Anterior cingulate cortex (tissue), 58 donors: ENCODE results near the gene ZNFX1.

Experiments
- DNase-seq, 58 donors: peaks; one replicate each; lab custom pipeline; 2025; lab: John Stamatoyannopoulos, UW

The ZNFX1 gene

DNA sequence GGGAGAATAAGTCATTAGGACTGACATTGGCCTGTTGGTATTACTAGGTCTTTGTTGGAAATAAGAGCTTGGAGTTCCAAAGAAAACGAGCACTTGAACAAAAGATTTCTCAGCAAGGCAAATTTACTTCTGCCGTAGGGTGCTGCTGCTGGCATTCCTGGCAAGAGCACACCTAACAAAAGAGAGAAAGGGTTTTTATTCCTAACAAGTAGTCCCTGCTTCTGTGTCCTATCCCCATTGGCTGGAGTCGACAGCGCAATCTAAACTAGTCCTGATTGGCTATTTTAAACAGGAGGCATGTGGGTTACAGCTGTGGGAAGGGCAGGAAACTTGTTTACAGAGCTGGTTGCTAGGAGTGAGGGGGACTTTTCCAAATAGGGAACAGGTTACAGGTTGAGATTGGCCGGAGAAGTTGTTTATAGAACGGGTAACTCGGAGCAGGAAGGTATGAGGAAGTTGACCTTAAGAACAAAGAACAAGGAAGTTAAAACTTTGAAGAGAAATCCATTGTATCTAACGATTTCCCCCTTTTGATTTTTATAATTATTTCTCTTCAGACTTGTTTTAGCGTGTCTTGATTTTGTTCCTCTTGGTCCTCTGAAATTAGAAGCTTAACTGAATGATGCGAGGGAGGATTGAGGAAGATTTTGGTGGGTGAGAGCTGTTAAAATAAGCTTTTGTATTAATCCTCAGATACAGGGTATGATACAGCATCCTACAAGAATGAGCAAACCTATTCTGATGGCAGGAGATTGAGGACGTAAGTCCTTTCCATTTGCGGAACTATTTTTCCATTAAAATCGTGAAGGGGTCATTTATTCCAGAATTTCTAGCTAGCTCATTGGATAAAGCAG, 3.4 kb upstream of the ZNFX1 start:
- no peak for DNase-seq

DNA sequence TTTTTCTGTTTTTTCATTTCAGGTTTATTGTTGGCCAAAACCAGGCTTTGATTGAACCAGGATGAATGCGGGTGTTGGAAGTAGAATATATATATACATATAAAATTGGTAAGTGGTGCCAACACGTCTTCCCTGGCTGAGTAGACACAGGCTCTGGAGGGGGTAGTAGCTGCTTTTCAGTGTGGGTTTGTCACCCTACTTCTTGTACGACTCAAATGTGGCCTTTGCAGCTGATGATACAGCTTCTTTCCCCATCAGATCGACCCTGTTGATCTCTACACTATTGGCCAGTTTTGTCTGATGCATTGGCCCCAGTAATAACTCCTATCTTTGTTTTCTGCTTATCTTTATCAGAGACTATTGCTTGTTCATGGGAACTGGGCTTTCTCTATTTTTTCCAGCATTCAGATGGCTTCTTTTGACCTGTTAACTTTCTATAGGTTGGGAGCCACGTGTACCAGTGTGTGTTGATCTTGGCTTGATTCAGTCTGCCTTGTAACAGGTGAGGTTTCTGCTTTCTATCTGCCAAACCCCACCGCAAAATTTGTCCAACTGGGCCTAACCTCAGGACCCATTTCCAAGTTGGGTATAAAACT, 2.7 kb upstream of the ZNFX1 start:
- DNase-seq = no peak

DNA sequence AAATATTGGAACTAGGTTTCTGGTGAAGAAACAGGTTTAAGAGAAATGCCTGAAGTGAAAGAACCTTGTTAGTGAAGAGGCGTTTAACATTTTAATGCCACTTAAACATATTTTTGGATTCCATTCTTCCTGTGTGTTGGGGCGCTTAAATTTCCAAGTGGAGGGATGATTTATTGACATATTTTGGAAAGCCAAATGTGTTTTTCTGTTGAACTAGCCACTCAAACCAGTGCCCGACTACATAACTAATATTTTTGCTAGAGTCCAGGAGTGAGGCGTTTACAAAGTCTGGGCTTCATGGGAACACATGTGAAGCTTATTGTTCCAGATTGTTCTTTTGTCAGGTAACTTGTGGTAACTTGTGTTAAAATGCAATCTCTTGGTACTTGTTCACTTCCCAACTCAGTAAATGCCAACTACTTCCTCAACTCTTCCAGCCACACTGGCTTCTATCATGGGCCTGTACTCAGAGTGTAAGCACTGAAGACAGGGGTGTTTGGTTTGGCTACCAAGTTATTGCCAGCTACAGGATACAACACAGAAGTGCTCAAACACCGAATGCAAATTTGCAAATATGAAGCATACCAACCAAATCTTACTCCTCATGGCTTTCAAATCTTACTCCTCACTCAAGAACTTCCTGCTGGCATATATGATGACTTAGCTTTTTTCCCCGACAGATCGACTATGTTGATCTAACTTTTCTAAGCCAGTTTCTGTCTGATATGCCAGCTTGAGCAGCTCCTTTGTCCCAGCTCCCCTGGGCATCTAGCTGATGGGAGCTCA, 2.0 kb upstream of the ZNFX1 start:
- no peak for DNase-seq

DNA sequence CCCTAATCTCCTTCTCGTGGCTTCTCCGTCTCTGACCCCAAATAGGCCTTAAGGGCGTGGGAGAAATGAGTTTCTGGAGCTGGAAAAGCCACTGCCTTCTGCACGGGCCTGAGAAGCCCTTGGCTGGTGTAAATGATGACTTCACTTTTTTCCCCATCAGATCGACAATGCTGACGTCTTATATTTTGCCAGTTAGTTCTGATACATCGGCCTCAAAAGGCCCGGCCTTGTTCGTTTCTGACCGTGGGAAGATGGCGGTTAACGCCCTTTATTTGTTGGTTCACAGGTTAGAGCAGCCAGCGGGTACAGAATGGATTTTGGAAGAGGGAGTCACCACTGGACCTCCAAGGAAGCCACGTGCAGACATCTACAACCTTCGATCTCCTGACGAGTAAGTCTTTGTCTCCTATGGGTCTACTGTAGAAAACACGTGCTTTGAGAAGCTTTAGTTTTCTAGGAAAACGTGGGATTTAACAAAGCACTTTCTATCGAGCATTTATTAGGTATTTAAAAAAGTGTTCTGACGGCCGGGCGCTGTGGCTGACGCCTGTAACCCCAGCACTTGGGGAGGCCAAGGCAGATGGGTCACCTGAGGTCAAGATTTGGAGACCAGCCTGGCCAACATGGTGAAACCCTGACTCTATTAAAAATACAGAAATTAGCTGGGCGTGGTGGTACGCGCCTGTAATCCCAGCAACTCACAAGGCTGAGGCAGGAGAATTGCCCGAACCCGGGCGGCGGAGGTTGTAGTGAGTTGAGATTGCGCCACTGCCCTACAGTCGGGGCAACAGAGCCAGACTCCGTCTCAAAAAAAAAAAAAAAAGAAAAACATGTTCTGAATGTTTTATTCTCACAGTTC, 1.2 kb upstream of the ZNFX1 start:
- peak in 2 of 58 donors; percentile 22 to 47 for DNase-seq

DNA sequence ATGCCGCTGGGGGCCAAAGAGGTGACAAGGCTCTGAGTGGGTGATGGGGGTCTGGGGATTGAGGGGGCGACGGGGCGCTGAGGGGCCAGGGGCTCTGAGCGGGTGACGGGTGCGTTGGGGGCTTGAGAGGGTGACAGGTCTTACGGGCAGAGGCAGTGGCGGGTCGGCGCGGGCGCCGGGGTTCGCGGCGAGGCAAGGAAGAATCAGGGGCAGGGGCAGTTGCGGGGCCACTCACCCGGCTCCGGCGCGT, 146 bp downstream of the ZNFX1 start:
- DNase-seq = no peak

DNA sequence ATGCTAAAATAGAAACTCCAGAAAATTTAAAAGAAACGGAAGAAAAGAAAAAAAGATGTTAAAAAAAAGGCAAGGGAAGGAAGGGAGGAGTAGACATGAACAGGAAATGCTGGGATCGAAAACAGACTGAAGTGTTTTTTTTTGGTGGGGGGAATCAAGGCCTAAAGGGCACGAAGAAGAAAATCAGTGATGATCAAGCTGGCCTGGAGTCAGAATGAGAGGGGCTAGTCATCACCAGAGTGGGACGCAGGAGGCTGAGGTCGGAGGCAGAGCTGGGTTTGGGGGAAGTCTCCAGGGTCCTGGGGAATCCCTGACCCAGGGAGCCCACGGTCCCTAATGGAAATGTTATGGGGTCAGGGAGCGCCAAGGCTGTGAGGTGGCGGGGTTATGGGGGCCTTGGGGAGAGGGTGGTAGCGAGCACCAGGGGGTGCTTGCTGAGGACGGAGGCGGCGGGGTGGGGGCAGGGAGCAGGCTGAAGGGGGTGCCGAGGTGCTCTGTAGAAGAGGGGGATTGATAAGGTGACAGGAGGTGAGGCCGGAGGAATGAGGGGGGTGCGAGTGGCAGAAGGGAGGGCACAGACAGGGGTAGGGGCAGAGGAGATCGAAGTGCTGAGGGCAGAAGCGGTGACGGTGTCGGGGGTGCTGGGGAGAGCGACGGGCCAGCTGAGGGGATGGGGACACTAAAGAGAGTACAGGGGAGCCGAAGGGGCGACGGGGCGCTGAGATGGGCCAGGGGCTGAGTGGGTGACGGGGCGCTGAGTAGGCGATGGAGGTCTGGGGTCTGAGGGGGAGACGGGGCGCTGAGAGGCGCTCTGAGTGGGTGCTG, 684 bp downstream of the ZNFX1 start:
- peak in 11 of 58 donors; percentile 9 to 54 (median 15) for DNase-seq

DNA sequence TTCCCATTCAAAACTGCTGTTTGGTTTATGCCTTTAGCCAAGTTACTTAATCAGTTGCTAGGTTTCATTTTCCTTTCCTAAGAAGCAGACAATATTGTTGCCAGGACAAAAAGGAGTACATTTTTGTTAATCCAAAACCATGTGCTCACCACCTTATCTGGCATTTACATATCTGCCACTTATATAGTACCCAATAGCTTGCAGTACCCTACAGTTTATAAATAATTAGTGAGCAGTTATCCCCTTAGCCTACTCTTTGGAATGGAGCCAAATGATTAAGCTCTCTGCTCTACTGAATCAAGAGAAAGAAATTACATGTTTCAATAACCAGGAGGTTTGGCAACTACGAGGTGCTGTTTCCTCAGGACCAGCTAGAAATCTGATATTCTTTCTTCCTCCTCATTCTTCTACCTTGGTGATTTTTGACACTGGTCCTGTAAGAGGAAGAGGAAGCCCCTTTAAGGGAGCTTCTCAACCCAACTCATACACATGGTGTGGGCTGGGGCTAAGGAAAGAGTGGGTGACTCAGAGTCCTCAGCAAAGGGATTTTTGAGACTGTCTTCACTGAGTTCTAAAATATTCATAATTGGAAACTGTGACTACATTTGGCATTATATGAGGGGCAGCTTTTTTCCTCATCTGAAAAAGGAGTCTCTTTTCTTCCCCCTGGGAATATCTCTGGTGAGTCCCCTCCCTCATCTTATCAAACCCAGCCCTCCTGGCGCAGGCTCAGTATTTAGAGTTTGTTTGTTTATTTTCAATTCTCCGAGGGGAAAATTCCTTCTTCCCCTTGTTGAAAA, 1.5 kb downstream of the ZNFX1 start:
- peak in 7 of 58 donors; percentile 3 to 15 (median 6) for DNase-seq

DNA sequence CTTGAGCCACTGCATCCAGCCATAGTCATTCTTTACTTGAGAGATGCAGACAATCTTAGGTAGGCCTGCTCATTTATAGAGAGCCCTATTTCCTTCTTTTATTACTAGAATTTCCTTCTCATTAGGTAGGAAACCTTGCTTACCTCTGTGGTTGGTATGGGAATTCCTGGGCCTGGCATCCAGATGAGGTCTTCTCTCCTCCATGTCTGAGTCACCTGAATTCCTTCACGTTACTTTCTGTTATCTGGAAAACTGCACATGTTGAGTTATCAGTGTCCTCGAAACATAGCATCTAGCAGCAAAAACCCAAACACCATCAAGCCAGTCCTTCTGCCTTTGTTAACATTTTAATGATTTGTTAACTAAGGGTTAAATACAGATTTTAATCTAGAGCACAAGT, 2.2 kb downstream of the ZNFX1 start:
- no peak for DNase-seq

DNA sequence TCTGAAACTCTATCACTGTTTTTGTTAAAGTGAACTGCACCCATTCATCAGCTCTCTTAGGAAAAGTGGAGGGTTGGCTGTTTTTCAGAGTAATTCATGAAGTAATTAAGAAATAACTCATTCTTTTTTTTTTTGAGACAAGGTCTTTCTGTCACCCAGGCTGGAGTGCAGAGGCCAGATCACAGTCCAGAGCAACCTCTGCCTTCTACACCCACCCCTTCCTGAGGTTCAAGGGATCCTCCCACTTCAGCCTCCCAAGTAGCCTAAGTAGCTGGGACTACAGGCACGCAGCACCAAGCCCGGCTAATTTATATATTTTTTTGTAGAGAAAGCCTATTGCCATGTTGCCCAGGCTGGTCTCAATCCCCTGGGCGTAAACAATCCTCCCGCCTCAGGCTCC, 2.6 kb downstream of the ZNFX1 start:
- no peak for DNase-seq

DNA sequence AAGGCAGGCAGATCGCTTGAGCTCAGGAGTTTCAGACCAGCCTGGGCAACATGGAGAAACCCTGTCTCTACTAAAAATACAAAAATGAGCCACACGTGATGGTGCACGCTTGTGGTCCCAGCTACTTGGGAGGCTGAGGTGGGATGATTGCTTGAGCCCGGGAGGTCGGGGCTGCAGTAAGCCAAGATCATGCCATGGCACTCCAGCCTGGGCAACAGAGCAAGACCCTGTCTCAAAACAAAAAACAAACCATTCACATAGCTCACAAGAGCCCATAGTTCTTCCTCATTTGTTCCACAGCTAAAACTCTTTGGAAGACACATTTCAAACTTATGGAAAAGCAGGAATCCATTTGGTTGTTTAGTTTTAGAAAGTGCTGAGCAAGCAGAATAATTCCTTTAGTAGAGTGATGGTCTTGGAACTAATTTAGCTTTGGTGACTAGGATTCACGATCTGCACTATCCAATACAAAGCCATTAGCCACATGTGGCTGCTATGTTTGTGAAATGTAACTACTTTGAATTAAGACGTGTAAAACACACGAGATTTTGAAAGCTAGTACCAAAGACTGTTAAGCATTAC, 4.1 kb downstream of the ZNFX1 start:
- DNase-seq = no peak

DNA sequence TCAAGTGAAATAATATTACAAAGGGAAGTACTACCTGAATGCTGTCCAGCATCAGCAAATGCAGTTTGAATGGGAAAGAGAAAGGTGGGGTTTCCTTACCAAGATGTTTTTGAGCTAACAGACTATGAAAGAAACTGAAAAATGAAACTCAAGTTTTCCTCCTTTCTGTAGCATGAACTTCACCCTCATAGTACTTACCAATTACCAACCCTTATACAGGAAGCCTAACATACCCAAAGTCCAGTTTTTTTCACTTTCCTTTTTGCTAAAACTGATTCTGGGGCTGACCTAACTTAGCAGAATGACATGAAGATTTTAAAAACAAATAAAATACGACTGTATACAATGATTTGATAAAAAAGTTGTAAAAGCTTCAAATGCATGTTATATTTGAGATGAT, 5.2 kb downstream of the ZNFX1 start:
- no peak for DNase-seq

DNA sequence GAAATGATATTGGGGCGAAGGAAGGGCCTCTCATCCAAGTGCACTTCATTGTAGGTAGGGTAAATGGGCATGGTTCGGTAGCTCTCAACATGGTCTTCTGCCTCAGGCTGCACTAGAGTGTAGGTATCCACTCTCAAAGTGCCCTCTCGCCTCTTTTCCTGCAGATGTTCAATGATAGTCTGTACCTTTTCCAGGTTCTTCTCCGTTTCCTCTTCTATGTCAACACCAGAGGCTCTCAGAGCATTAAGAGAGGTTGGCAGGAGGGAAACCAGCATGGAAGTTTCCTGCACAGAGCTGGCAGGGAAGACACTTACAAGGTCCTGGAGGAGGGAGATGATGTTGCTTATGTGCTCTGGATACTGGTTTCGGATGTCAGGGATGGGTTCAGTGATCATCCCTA, 7.1 kb downstream of the ZNFX1 start:
- no peak for DNase-seq

DNA sequence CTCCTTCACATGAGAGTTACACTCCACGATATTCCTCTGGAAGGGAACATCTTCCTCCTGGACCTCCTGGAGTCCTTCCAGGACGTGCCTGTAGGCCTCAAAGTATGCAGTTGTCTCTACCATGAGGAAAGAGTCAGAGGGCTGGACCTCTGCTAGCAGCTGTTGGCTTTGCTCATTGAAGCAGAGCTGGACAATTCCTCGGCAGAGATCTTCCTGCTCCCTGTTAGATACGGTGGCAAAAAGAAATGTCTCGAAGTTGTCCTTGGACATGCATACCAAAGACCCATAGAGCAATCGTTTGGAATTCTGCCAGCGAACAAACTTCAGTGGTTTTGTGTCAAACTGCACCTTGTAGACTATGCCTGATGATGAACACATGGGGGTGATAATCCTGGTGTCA, 7.7 kb downstream of the ZNFX1 start:
- DNase-seq = no peak

DNA sequence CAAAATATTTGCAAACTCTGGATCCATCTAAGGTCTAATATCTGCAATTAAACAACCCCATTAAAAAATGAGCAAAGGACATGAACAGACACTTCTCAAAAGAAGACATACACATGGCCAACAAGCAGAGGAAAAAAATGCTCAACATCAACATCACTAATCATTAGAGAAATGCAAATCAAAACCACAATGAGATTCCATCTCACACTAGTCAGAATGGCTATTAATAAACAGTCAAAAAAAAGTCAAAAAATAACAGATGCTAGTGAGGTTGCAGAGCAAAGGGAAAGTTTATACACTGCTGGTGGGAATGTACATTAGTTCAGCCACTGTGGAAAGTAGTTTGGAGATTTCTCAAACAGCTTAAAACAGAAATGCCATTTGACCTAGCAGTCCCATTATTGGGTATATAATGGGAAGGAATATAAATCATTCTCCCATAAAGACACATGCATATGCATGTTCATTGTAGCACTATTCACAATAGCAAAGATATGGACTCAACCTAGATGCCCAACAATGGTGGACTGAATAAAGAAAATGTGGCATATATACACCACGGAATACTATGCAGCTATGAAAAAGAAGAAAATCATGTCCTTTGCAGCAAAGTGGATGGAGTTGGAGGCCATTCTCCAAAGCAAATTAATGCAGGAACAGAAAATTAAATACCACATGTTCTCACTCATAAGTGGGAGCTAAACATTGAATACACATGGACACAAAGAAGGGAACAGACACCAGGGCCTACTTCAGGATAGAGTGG, 9.1 kb downstream of the ZNFX1 start:
- no peak for DNase-seq

DNA sequence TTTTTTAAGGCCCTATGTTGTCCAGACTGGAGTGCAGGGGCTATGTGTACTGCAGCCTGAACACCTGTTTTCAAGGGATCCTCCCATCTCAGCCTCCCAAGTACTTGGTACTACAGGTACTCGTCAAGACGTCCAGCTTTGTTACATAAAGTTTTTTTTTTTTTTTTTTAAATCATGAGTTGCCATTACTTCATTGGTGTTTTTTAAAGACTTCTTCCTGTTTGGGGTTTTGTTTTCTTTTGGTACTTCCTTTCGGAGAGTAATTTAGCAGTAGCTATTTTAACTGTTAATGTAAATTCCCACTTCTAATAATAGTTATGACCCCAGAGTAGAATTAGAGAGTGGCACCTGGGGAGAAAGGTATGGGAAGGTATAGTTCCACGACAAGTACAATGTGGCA, 10.5 kb downstream of the ZNFX1 start:
- DNase-seq = no peak

DNA sequence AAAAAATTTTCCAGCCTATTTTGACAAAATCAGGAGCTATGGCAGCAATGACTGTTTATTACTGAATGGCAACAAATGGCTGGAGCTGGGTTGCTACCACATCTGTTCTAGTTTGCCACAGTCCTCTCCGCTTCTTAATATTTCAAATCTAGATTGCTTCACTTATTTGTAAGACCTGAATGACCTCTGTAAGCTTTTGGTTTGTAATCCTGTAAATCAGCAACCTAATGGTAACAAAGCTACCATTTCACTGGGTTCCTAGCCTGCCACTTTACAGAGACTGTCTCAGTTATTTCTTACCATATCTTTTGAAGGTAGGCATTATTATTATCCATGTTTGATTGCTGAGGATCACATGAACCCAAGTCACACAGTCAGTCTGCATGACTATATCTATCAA, 15.4 kb downstream of the ZNFX1 start:
- DNase-seq = no peak

DNA sequence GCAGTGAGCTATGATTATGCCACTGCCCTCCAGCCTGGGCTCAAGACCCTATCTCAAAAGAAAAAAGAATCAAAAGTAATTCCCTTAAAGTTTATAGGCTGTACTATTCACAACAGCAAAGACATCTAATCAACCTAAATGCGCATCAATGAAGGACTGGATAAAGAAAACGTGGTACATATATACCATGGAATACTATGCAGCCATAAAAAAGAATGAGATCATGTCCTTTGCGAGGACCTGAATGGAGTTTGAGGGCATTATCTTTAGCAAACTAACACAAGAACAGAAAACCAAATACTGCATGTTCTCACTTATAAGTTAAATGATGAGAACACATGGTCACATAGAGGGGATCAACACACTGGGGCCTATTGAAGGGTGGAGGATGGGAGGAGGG, 16.7 kb downstream of the ZNFX1 start:
- DNase-seq = no peak

DNA sequence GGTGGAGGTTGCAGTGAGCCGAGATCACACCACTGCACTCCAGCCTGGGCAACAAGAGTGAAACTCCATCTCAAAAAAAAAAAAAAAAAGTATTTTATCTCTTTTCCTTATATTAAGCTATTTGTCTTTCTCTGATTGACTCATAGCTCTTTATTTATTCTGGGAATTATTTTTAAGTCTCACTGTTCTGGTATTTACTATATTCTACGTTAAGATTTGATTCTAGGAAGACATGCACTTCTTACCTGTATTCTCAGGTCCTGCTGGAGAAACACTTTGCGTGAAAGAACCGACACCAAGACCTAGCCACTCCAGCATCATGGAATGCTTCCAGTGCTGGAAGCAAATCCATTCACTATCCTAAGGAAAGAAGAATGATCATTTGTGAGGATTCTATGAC, 17.6 kb downstream of the ZNFX1 start:
- DNase-seq = no peak
